KMS-11 (cell line): ENCODE data around the gene SPTA1.

Experiments
- H2AFZ ChIP-seq: fragments of 200-600 bp; sonication (generic); 2 replicates; pipeline ENCODE4 v1.6.1; 2016; ENCODE audit warnings: antibody characterized with exemption, mixed run types, low read depth
- H3K27ac ChIP-seq: fragments of 200-600 bp; sonication (generic); 2 replicates; pipeline ENCODE4 v1.6.1; 2016; ENCODE audit warnings: mild to moderate bottlenecking, mixed run types
- H3K27me3 ChIP-seq: fragments of 200-600 bp; sonication (generic); 2 replicates; pipeline ENCODE4 v1.6.1; 2017; ENCODE audit warnings: mild to moderate bottlenecking, low read depth, mixed run types, moderate library complexity; ENCODE audit not compliant: insufficient read depth
- H3K36me3 ChIP-seq: fragments of 200-600 bp; sonication (generic); 2 replicates; pipeline ENCODE4 v1.6.1; 2017; ENCODE audit warnings: mild to moderate bottlenecking, mixed run types; ENCODE audit not compliant: insufficient read depth
- H3K4me1 ChIP-seq: fragments of 200-600 bp; sonication (generic); 2 replicates; pipeline ENCODE4 v1.6.1; 2016; ENCODE audit warnings: mild to moderate bottlenecking, low read depth, mixed run types; ENCODE audit not compliant: poor library complexity, severe bottlenecking
- H3K4me2 ChIP-seq: fragments of 200-600 bp; sonication (generic); 2 replicates; pipeline ENCODE4 v1.7.0; 2016; ENCODE audit warnings: mild to moderate bottlenecking, mixed run types
- H3K4me3 ChIP-seq: fragments of 200-600 bp; sonication (generic); IDR thresholded peaks from 2 replicates; pipeline ENCODE4 v1.6.1; 2017; ENCODE audit warnings: low read depth, low read length, mixed read lengths; ENCODE audit not compliant: insufficient read depth
- H3K79me2 ChIP-seq: fragments of 200-600 bp; sonication (generic); 2 replicates; pipeline ENCODE4 v1.6.1; 2016; ENCODE audit warnings: low read depth, mixed run types; ENCODE audit not compliant: insufficient read depth
- H3K9ac ChIP-seq: fragments of 200-600 bp; sonication (generic); 2 replicates; pipeline ENCODE4 v1.6.1; 2016; ENCODE audit warnings: mild to moderate bottlenecking, mixed run types
- H4K20me1 ChIP-seq: fragments of 200-600 bp; sonication (generic); 2 replicates; pipeline ENCODE4 v1.6.1; 2016; ENCODE audit warnings: mild to moderate bottlenecking, mixed run types; ENCODE audit not compliant: insufficient read depth
- TF ChIP-seq, protein P1 (sequence below): fragments of 200-600 bp; sonication (generic); conservative IDR thresholded peaks from 2 replicates; pipeline ENCODE4 v1.6.1; 2017; ENCODE audit warnings: low read depth, mild to moderate bottlenecking, antibody characterized with exemption, low read length, moderate library complexity, mixed read lengths

SPTA1 gene

DNA sequence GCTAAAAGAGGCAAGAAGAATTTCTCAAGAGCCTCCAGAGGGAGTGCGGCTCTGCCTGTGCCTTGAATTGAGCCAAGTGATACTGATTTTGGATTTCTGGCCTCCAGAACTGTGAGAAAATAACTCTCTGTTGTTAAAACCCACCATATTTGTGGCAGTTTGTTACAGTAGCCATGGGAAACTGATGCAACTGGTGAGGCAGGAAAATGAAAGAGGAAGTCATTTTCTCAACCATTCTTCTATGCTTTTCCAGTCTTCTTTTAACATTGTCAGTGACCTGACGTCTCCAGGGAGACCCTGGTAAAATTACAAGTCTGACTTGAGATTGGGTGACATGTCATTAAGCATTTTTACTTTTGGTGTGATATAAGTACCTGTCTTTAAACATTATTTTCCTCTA, 121.9 kb downstream of the SPTA1 start:
- Histone ChIP-seq H3K4me1 (no peaks in the 10 kb centered on the region), H3K9ac (no peak overlapping the region), H2AFZ (no peak overlapping the region), H4K20me1 (no peaks in the 10 kb centered on the region), H3K27ac (no peak overlapping the region), H3K36me3 (no peaks in the 10 kb centered on the region), H3K79me2 (no peaks in the 10 kb centered on the region), H3K4me3 (no peak overlapping the region), H3K27me3 (no peaks in the 10 kb centered on the region), H3K4me2 (no peak overlapping the region)
- TF ChIP-seq, protein P1, sequence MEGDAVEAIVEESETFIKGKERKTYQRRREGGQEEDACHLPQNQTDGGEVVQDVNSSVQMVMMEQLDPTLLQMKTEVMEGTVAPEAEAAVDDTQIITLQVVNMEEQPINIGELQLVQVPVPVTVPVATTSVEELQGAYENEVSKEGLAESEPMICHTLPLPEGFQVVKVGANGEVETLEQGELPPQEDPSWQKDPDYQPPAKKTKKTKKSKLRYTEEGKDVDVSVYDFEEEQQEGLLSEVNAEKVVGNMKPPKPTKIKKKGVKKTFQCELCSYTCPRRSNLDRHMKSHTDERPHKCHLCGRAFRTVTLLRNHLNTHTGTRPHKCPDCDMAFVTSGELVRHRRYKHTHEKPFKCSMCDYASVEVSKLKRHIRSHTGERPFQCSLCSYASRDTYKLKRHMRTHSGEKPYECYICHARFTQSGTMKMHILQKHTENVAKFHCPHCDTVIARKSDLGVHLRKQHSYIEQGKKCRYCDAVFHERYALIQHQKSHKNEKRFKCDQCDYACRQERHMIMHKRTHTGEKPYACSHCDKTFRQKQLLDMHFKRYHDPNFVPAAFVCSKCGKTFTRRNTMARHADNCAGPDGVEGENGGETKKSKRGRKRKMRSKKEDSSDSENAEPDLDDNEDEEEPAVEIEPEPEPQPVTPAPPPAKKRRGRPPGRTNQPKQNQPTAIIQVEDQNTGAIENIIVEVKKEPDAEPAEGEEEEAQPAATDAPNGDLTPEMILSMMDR = no peak

DNA sequence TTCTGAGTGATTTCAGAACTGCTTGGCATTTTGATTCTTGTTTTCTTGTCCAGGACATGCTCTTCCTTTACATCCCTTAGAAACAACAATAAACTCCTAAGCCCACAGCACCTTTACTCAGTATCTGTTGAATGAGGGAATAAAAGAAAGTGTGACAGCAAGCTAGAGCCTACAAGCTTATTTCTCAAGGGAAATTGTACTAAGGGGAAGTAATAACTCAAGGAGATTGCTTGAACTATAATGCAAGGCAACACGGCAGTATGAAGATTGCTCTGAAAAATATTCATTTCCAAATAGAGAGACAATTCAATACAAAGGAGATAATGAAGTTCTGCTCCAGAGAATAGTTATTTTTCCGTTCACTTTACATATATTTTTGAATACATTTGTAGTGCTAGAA, 122.7 kb downstream of the SPTA1 start:
- no peaks in the 10 kb centered on the region for H3K4me1 ChIP-seq
- no peaks in the 10 kb centered on the region for H3K79me2 ChIP-seq
- no peaks in the 10 kb centered on the region for H3K27me3 ChIP-seq
- H4K20me1 ChIP-seq = no peaks in the 10 kb centered on the region
- no peak overlapping the region for H3K9ac ChIP-seq
- H3K4me3 ChIP-seq = no peak overlapping the region
- no peak overlapping the region for H3K27ac ChIP-seq
- no peak overlapping the region for H3K4me2 ChIP-seq
- H3K36me3 ChIP-seq = no peaks in the 10 kb centered on the region
- TF ChIP-seq, protein P1 = no peak
- no peak overlapping the region for H2AFZ ChIP-seq
